ENCODE measurements around the gene ARHGEF40. TPM values are rescaled to one million over a fixed set of nuclear protein-coding genes. Genes with fewer than 3 reads are reported as not detected.

The ARHGEF40 gene
- under 1 TPM in 1 of 2 experiments, not detected in 1; 0.21 TPM for total RNA-seq

DNA sequence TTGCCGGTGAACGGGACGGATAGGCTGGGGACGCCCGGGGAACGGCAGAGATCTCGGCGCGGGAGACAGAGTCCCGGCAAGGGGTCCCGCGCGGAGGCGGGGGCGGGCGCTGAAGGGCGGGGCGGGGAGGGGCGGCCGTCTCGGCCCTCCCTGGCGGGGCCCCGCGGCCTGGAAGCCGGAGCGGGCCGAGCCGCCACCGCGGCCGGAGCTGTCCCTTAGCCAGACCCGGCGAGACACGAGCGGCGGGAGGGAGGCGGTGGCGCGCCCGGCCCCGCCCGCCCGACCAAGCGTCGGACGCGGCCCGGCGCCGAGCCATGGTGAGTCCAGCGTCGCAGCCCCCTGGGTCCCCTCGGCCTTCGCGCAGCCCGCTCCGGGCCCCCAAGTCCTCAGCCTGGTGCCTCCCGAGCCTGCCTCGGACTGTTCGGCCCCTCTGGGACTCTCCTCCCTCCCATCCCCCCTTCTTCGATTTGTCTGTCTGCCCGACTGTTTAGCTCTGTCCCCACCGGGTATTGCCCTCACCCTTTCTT, at the start of gene ARHGEF40:
Gene ARHGEF40, plus strand, starts transcription at position 222 of the 527 bp plus-strand sequence. Its CDS starts 93 bp downstream, at position 315.
- peak; percentile 24 for DNase-seq
- no peak within 1 kb of the TSS for H3K27ac Mint-ChIP-seq
- no peaks in the 10 kb centered on the region for H3K36me3 Mint-ChIP-seq
- peaks cover 77% of the 10 kb centered on the region for H3K27me3 Mint-ChIP-seq
- peaks cover 28% of the 10 kb centered on the region for H3K4me1 Mint-ChIP-seq
- no peaks in the 10 kb centered on the region for H3K9me3 Mint-ChIP-seq
- peak within 1 kb of the TSS; percentile 73 for H3K4me3 Mint-ChIP-seq

- peaks cover 6% of the 10 kb centered on the region for H3K4me1 Mint-ChIP-seq
- DNase-seq: no peak
- H3K36me3 Mint-ChIP-seq: no peaks in the 10 kb centered on the region
- H3K4me3 Mint-ChIP-seq: no peak overlapping the region
- H3K27me3 Mint-ChIP-seq: no peaks in the 10 kb centered on the region
- H3K27ac Mint-ChIP-seq: no peak overlapping the region
- H3K9me3 Mint-ChIP-seq: no peaks in the 10 kb centered on the region
Measured at GRCh38 chr14:21020977-21021545, 49.0 kb upstream of the ARHGEF40 start.

- Mint-ChIP-seq H3K4me1 (peaks cover 6% of the 10 kb centered on the region), H3K36me3 (no peaks in the 10 kb centered on the region), H3K27me3 (no peaks in the 10 kb centered on the region), H3K27ac (no peak overlapping the region), H3K9me3 (no peaks in the 10 kb centered on the region), H3K4me3 (no peak overlapping the region)
- no peak for DNase-seq
Measured at GRCh38 chr14:21022686-21023085, 47.4 kb upstream of the ARHGEF40 start.

DNA sequence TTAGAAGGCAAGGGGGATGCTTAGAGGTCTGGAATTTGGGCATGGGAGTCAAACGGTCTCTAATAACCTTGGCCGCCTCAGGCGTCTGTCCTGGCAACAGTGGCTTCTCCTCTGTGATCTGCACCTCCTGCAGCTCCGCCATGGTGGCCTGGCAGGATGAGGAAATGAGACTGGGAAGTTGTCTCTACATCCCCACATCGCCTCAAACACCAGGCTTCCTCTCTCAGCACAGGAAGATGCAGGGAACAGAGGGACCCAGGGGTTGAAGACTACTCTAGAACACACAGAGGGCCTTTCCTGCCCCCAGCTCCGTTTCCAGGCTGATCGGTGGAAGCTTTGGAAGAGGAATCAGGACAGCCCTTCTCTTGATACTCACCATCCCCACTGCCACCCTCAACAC, 46.9 kb upstream of the ARHGEF40 start:
- no peak overlapping the region for H3K27ac Mint-ChIP-seq
- H3K9me3 Mint-ChIP-seq: no peaks in the 10 kb centered on the region
- H3K4me1 Mint-ChIP-seq: peaks cover 6% of the 10 kb centered on the region
- no peaks in the 10 kb centered on the region for H3K27me3 Mint-ChIP-seq
- no peak for DNase-seq
- H3K36me3 Mint-ChIP-seq: no peaks in the 10 kb centered on the region
- H3K4me3 Mint-ChIP-seq: no peak overlapping the region

DNA sequence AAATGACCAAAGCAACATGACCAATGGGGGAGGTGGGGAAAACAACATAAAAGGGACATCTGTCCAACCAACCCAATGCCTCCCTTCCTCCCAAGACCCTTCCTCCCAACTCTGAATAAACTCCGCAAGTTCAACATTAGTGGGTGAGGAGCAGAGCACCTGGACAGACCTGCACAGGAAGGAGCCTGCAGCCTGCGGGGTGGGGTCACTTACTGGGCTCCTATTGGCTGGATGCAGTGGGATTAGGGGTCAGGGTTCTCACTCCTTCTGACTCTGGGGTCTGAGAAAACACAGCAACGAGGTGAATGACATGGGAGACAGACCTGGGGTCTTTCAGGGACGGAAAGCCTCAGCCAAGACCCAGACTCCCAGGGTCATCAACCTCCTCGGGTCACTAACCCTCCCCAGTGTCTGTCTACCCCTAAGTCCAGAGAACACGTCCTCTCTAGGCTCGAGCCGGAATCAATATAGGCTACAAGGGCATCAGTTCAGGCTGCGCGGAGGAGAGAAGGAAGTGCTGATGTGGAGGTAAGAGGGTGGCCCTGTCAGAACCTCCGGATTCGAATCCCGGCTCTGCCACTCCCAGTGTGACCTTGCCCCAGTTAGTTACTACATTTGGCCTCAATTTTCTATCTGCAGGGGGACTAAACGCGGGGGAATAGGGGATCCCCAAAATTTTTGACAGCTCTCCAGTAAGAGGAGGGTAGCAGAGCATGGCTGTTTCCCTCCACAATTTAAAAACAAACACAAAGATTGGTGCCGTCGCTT, 46.1 kb upstream of the ARHGEF40 start:
- Mint-ChIP-seq H3K36me3 (no peaks in the 10 kb centered on the region), H3K9me3 (no peaks in the 10 kb centered on the region), H3K27ac (no peak overlapping the region), H3K4me1 (peaks cover 6% of the 10 kb centered on the region), H3K27me3 (no peaks in the 10 kb centered on the region), H3K4me3 (peak overlapping the region; percentile 73)
- DNase-seq: no peak

GRCh38 chr14:21024585-21025370, 45.3 kb upstream of the ARHGEF40 start, which contains the start of gene NDRG2:
TSS of gene NDRG2 (minus strand) at chr14:21025061. CDS start at chr14:21023315, 1,746 bp downstream.
- Mint-ChIP-seq H3K9me3 (no peaks in the 10 kb centered on the region), H3K27me3 (no peaks in the 10 kb centered on the region), H3K4me1 (peaks cover 6% of the 10 kb centered on the region), H3K36me3 (no peaks in the 10 kb centered on the region), H3K27ac (no peak within 1 kb of the TSS), H3K4me3 (peak within 1 kb of the TSS; percentile 77)
- peak; percentile 64 for DNase-seq

- Mint-ChIP-seq H3K27me3 (no peaks in the 10 kb centered on the region), H3K9me3 (no peaks in the 10 kb centered on the region), H3K4me3 (peak overlapping the region; percentile 77), H3K4me1 (peaks cover 6% of the 10 kb centered on the region), H3K27ac (no peak overlapping the region), H3K36me3 (no peaks in the 10 kb centered on the region)
- DNase-seq: no peak
Measured at GRCh38 chr14:21025371-21026273, 44.5 kb upstream of the ARHGEF40 start.

DNA sequence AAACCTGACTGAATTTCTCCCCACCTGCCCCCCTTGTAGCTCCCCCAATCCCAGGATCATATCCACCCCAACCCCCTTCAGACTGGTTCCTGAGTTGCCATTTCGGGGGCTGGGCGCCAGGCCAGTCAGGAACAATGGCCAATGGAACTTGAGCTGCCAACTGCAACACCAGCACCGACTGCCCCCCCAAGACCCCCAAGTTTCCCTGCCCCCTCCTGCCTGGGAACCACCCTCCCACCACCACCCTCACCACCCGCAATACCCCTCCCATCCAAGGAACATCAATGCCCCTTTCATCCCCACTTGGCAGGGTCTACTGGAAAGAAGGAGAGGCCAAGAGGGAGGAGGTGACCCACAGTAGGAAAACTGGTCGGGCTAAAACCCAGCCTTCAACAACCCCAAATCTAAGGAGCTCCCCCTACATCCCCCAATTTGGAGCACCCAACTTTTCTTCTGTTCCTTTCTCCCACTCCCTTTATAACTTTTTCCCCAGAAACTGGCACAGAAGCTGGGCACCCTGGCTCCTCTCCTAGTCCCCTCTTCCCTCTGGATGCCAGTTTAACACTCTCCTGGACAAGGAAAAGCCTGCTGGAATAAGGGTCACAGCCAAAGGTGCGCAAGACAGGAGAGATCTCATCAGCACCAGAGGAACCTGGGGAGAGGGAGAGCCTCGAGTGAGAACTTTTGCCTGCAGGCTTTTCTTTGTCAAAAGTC, 43.7 kb upstream of the ARHGEF40 start:
- Mint-ChIP-seq H3K27ac (no peak overlapping the region), H3K9me3 (no peaks in the 10 kb centered on the region), H3K4me1 (peaks cover 6% of the 10 kb centered on the region), H3K27me3 (no peaks in the 10 kb centered on the region), H3K4me3 (no peak overlapping the region), H3K36me3 (no peaks in the 10 kb centered on the region)
- DNase-seq: no peak

GRCh38 chr14:21026988-21027315, 43.2 kb upstream of the ARHGEF40 start:
- no peak overlapping the region for H3K27ac Mint-ChIP-seq
- H3K27me3 Mint-ChIP-seq: no peaks in the 10 kb centered on the region
- no peak overlapping the region for H3K4me3 Mint-ChIP-seq
- H3K36me3 Mint-ChIP-seq: no peaks in the 10 kb centered on the region
- H3K4me1 Mint-ChIP-seq: peaks cover 6% of the 10 kb centered on the region
- DNase-seq: no peak
- H3K9me3 Mint-ChIP-seq: no peaks in the 10 kb centered on the region

- no peak within 1 kb of the TSS for H3K4me3 Mint-ChIP-seq
- DNase-seq: no peak
- H3K36me3 Mint-ChIP-seq: no peaks in the 10 kb centered on the region
- no peaks in the 10 kb centered on the region for H3K9me3 Mint-ChIP-seq
- H3K27ac Mint-ChIP-seq: no peak within 1 kb of the TSS
- no peaks in the 10 kb centered on the region for H3K4me1 Mint-ChIP-seq
- no peaks in the 10 kb centered on the region for H3K27me3 Mint-ChIP-seq
Measured at GRCh38 chr14:21029917-21030316, 40.2 kb upstream of the ARHGEF40 start, which contains the start of gene TPPP2. TSS of gene TPPP2 (plus strand) at chr14:21030217. CDS start at chr14:21030582, 365 bp downstream.

- H3K9me3 Mint-ChIP-seq: no peaks in the 10 kb centered on the region
- DNase-seq: no peak
- H3K27ac Mint-ChIP-seq: no peak overlapping the region
- no peaks in the 10 kb centered on the region for H3K4me1 Mint-ChIP-seq
- no peaks in the 10 kb centered on the region for H3K36me3 Mint-ChIP-seq
- no peaks in the 10 kb centered on the region for H3K27me3 Mint-ChIP-seq
- no peak overlapping the region for H3K4me3 Mint-ChIP-seq
Measured at GRCh38 chr14:21030531-21030930, 39.6 kb upstream of the ARHGEF40 start.

DNA sequence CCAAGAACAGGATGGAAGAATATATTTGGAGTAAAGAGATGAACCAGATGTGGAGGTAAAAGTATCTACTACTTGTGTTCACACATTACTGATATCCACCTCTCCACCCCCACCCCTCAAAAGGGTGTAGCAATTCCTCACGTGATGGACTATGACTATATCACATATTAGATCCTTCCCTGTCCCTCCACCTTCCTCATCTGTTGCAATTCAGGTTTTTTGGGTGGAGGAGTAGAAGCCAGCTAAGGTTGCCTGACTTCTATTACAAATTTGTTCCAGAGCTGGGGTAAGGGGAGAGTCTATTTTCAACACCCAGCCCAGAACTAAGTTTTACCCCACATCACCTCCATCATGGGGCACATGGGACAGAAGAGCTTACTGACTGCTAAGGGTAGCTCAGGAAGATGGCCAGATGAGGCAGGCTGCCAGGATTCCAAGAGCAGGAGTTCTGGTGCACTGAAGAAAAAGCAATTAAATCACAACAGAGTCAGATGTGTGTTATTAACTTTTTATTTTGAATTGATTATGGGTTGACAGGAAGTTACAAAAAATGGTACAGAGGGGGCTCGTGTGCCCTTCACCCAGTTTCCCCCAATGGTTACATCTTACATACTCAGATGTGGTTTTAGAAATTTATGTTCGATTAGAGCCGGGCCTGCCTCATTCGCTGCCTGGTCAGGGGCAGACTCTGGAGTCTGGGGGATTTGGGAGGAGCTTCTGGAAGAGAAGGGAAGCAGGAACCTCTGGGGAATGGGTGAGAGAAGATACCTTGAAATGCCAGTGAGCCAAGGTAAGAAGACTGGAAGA, 37.6 kb upstream of the ARHGEF40 start:
- no peaks in the 10 kb centered on the region for H3K4me1 Mint-ChIP-seq
- no peaks in the 10 kb centered on the region for H3K36me3 Mint-ChIP-seq
- no peak for DNase-seq
- H3K27me3 Mint-ChIP-seq: no peaks in the 10 kb centered on the region
- H3K9me3 Mint-ChIP-seq: no peaks in the 10 kb centered on the region
- H3K4me3 Mint-ChIP-seq: no peak overlapping the region
- H3K27ac Mint-ChIP-seq: no peak overlapping the region

DNA sequence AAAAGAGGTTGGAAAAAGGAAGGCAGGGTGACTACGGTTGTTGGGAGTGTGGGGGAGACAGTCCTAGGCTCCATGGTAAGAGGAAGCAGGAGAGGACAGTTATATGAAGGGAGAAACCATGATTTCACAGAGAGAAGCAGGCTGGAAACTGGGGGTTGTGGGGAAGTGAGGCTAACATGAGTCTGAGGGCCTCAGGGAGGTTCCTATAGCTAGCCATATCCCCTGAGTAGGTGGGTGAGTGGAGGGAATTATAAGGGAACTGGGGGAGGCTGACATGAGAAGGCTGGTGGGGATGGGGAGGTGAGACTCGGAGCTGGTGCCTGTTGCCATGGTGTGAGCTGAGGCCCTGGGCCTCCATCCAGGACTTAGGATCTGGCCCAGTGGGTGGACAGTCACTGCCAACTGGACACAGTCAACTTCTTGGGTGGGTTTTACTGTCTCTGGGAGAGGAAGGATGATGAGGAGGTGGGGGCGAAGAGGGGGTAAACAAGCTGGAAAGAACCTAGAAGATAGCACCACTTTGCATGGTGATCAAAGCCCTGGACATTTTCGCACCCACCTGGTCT, 36.9 kb upstream of the ARHGEF40 start:
- Mint-ChIP-seq H3K4me3 (no peak overlapping the region), H3K27ac (no peak overlapping the region), H3K27me3 (no peaks in the 10 kb centered on the region), H3K9me3 (no peaks in the 10 kb centered on the region), H3K4me1 (no peaks in the 10 kb centered on the region), H3K36me3 (no peaks in the 10 kb centered on the region)
- no peak for DNase-seq
